D721Med (cell line): Measurements from ENCODE around the gene BTD.
"Not testable (repeated sequence)": the region's sequence is repeated elsewhere in the genome, so short reads cannot be mapped to it uniquely, and the experiment has no call there.

Experiments used
- DNase-seq: peaks from one replicate; pipeline ENCODE4 v3.0.0; 2011; ENCODE audit warnings: low spot score; ENCODE audit not compliant: insufficient read length
- FAIRE-seq: peaks from 2 replicates; lab custom pipeline; 2011; peaks lifted over from hg19 to GRCh38; lab: Jason Lieb, UNC
- CTCF ChIP-seq: IDR thresholded peaks from 2 replicates; pipeline ENCODE4 v1.5.1; 2012; ENCODE audit warnings: mild to moderate bottlenecking, control low read depth; ENCODE audit not compliant: insufficient read depth; ENCODE audit errors: missing control alignments

Gene BTD

GRCh38 chr3:15585111-15585845 is 16.3 kb upstream of the BTD start:
- DNase-seq (no peak), FAIRE-seq (no peak)
- no peak for TF ChIP-seq CTCF

GRCh38 chr3:15591242-15591641 is 10.3 kb upstream of the BTD start:
- no peak for TF ChIP-seq CTCF
- DNase-seq (no peak), FAIRE-seq (no peak)

- DNase-seq: no peak
- TF ChIP-seq CTCF: no peak
- FAIRE-seq: no peak
Observed at GRCh38 chr3:15591928-15592327, 9.6 kb upstream of the BTD start.

GRCh38 chr3:15592968-15593367 is 8.6 kb upstream of the BTD start:
- DNase-seq: no peak
- FAIRE-seq: no peak
- TF ChIP-seq CTCF: no peak

GRCh38 chr3:15595955-15596354 is 5.6 kb upstream of the BTD start:
- TF ChIP-seq CTCF: no peak
- no peak for DNase-seq
- no peak for FAIRE-seq

GRCh38 chr3:15601046-15601398 is 523 bp upstream of the BTD start:
- TF ChIP-seq CTCF: no peak
- FAIRE-seq: no peak
- no peak for DNase-seq

- no peak for TF ChIP-seq CTCF
- DNase-seq: no peak
- FAIRE-seq: no peak
Observed at GRCh38 chr3:15602146-15602536, 596 bp downstream of the BTD start.

GRCh38 chr3:15602816-15603215 is 1.3 kb downstream of the BTD start:
- FAIRE-seq, DNase-seq: not testable (repeated sequence)

- FAIRE-seq, DNase-seq: not testable (repeated sequence)
Observed at GRCh38 chr3:15604584-15604983, 3.0 kb downstream of the BTD start.
